ENCODE data around the gene MCEMP1. TPM values are rescaled to one million over a fixed set of nuclear protein-coding genes. Genes with fewer than 3 reads are reported as not detected.

The MCEMP1 gene
- total and polyA plus RNA-seq, 2 experiments from 2014 or later, result not detected

GRCh38 chr19:7709932-7710460 lies 33.1 kb downstream of the MCEMP1 start:
- Histone ChIP-seq H3K36me3 (ENCODE audit: insufficient read depth) (no peaks in the 10 kb centered on the region), H3F3A (replicated peaks; ENCODE audit: low read depth) (no peaks in the 10 kb centered on the region), H3K4me2 (no peak overlapping the region), H3K4me3 (no peak overlapping the region), H4K20me1 (replicated peaks; ENCODE audit: insufficient read depth) (no peaks in the 10 kb centered on the region), H3K27me3 (ENCODE audit: insufficient read depth) (no peaks in the 10 kb centered on the region), H3K9me2 (ENCODE audit: insufficient read depth) (no peaks in the 10 kb centered on the region), H3K27ac (ENCODE audit: low read depth) (no peak overlapping the region), H2AFZ (no peak overlapping the region), H3K79me2 (replicated peaks; ENCODE audit: insufficient read depth) (no peaks in the 10 kb centered on the region), H3K4me1 (ENCODE audit: insufficient read depth) (no peaks in the 10 kb centered on the region)
- no peaks in the 10 kb centered on the region for H3K9me3 Mint-ChIP-seq
- no peak overlapping the region for H3K27ac Mint-ChIP-seq
- no peak for DNase-seq (ENCODE audit: low spot score)
- H3K4me1 Mint-ChIP-seq, result no peaks in the 10 kb centered on the region
- TF ChIP-seq, protein P1, sequence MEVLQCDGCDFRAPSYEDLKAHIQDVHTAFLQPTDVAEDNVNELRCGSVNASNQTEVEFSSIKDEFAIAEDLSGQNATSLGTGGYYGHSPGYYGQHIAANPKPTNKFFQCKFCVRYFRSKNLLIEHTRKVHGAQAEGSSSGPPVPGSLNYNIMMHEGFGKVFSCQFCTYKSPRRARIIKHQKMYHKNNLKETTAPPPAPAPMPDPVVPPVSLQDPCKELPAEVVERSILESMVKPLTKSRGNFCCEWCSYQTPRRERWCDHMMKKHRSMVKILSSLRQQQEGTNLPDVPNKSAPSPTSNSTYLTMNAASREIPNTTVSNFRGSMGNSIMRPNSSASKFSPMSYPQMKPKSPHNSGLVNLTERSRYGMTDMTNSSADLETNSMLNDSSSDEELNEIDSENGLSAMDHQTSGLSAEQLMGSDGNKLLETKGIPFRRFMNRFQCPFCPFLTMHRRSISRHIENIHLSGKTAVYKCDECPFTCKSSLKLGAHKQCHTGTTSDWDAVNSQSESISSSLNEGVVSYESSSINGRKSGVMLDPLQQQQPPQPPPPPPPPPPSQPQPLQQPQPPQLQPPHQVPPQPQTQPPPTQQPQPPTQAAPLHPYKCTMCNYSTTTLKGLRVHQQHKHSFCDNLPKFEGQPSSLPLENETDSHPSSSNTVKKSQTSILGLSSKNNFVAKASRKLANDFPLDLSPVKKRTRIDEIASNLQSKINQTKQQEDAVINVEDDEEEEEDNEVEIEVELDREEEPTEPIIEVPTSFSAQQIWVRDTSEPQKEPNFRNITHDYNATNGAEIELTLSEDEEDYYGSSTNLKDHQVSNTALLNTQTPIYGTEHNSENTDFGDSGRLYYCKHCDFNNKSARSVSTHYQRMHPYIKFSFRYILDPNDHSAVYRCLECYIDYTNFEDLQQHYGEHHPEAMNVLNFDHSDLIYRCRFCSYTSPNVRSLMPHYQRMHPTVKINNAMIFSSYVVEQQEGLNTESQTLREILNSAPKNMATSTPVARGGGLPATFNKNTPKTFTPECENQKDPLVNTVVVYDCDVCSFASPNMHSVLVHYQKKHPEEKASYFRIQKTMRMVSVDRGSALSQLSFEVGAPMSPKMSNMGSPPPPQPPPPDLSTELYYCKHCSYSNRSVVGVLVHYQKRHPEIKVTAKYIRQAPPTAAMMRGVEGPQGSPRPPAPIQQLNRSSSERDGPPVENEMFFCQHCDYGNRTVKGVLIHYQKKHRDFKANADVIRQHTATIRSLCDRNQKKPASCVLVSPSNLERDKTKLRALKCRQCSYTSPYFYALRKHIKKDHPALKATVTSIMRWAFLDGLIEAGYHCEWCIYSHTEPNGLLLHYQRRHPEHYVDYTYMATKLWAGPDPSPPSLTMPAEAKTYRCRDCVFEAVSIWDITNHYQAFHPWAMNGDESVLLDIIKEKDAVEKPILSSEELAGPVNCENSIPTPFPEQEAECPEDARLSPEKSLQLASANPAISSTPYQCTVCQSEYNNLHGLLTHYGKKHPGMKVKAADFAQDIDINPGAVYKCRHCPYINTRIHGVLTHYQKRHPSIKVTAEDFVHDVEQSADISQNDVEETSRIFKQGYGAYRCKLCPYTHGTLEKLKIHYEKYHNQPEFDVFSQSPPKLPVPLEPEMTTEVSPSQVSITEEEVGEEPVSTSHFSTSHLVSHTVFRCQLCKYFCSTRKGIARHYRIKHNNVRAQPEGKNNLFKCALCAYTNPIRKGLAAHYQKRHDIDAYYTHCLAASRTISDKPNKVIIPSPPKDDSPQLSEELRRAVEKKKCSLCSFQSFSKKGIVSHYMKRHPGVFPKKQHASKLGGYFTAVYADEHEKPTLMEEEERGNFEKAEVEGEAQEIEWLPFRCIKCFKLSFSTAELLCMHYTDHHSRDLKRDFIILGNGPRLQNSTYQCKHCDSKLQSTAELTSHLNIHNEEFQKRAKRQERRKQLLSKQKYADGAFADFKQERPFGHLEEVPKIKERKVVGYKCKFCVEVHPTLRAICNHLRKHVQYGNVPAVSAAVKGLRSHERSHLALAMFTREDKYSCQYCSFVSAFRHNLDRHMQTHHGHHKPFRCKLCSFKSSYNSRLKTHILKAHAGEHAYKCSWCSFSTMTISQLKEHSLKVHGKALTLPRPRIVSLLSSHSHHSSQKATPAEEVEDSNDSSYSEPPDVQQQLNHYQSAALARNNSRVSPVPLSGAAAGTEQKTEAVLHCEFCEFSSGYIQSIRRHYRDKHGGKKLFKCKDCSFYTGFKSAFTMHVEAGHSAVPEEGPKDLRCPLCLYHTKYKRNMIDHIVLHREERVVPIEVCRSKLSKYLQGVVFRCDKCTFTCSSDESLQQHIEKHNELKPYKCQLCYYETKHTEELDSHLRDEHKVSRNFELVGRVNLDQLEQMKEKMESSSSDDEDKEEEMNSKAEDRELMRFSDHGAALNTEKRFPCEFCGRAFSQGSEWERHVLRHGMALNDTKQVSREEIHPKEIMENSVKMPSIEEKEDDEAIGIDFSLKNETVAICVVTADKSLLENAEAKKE (CRISPR knock-in tag; IDR thresholded peaks at IDR 0.05), result no peak
- TF ChIP-seq ZNF331 (CRISPR knock-in tag; IDR thresholded peaks at IDR 0.05; ENCODE audit: low read depth) (no peak), CREB1 (CRISPR knock-in tag; IDR thresholded peaks at IDR 0.05; ENCODE audit: low read depth) (no peak), POLR2AphosphoS5 (IDR thresholded peaks at IDR 0.05; ENCODE audit: low read depth) (no peak), ZNF114 (CRISPR knock-in tag; IDR thresholded peaks at IDR 0.05) (no peak), EZH2 (IDR thresholded peaks at IDR 0.05; ENCODE audit: low read depth, unreplicated experiment) (no peak), JUNB (IDR thresholded peaks at IDR 0.05; ENCODE audit: unreplicated experiment) (no peak), EZH2phosphoT487 (IDR thresholded peaks at IDR 0.05; ENCODE audit: unreplicated experiment) (no peak), STAT1 (IDR thresholded peaks at IDR 0.05; ENCODE audit: unreplicated experiment) (no peak)
- TF ChIP-seq, protein P2, sequence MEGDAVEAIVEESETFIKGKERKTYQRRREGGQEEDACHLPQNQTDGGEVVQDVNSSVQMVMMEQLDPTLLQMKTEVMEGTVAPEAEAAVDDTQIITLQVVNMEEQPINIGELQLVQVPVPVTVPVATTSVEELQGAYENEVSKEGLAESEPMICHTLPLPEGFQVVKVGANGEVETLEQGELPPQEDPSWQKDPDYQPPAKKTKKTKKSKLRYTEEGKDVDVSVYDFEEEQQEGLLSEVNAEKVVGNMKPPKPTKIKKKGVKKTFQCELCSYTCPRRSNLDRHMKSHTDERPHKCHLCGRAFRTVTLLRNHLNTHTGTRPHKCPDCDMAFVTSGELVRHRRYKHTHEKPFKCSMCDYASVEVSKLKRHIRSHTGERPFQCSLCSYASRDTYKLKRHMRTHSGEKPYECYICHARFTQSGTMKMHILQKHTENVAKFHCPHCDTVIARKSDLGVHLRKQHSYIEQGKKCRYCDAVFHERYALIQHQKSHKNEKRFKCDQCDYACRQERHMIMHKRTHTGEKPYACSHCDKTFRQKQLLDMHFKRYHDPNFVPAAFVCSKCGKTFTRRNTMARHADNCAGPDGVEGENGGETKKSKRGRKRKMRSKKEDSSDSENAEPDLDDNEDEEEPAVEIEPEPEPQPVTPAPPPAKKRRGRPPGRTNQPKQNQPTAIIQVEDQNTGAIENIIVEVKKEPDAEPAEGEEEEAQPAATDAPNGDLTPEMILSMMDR (conservative IDR thresholded peaks at IDR 0.05; ENCODE audit: low read depth in 2 of 2), result no peak
- no peak overlapping the region for H3K4me3 Mint-ChIP-seq
- no peaks in the 10 kb centered on the region; the same call in 2 of the 3 replicates for H3K36me3 Mint-ChIP-seq (ENCODE audit: low read depth)
- no peak for ATAC-seq
- H3K27me3 Mint-ChIP-seq (ENCODE audit: insufficient read depth, low read depth, poor library complexity), result peaks cover 13% of the 10 kb centered on the region

All from GM23338 (cell line).